ENCODE results near the gene MAPKBP1. TPM values are rescaled to one million over a fixed set of nuclear protein-coding genes. Genes with fewer than 3 reads are reported as not detected.

The MAPKBP1 gene
- total RNA-seq, 1 experiment from 2014 or later = 9.9 TPM

- Mint-ChIP-seq H3K4me1 (ENCODE audit: low read depth, unreplicated experiment) (no peaks in the 10 kb centered on the region), H3K36me3 (ENCODE audit: insufficient read depth, unreplicated experiment) (no peaks in the 10 kb centered on the region), H3K27me3 (ENCODE audit: unreplicated experiment) (no peaks in the 10 kb centered on the region), H3K27ac (ENCODE audit: unreplicated experiment) (no peak overlapping the region), H3K4me3 (ENCODE audit: low read depth, unreplicated experiment) (no peak overlapping the region), H3K9me3 (ENCODE audit: low read depth, unreplicated experiment) (no peaks in the 10 kb centered on the region)
- CTCF ChIA-PET = no interaction called here
- no peak for DNase-seq
- intact Hi-C loops (cut with micrococcal nuclease; ENCODE audit: unreplicated experiment) = loop anchor here (10.0 kb wide), 1 partner anchor 87 kb away; no protein-coding TSS in a partner anchor
- no TSS peak for BruUV-seq (replicated peaks)
- TF ChIP-seq CTCF (IDR thresholded peaks at IDR 0.05; ENCODE audit: unreplicated experiment) = no peak
These were observed 43.5 kb downstream of the MAPKBP1 start for GRCh38 chr15:41817781-41818180.

- no peak for TF ChIP-seq CTCF (IDR thresholded peaks at IDR 0.05; ENCODE audit: unreplicated experiment)
- Mint-ChIP-seq H3K27ac (ENCODE audit: unreplicated experiment) (no peak overlapping the region), H3K4me1 (ENCODE audit: low read depth, unreplicated experiment) (no peaks in the 10 kb centered on the region), H3K9me3 (ENCODE audit: low read depth, unreplicated experiment) (no peaks in the 10 kb centered on the region), H3K4me3 (ENCODE audit: low read depth, unreplicated experiment) (no peak overlapping the region), H3K36me3 (ENCODE audit: insufficient read depth, unreplicated experiment) (no peaks in the 10 kb centered on the region), H3K27me3 (ENCODE audit: unreplicated experiment) (no peaks in the 10 kb centered on the region)
- intact Hi-C loops (cut with micrococcal nuclease; ENCODE audit: unreplicated experiment) = loop anchor here (10.0 kb wide), 1 partner anchor 85 kb away; no protein-coding TSS in a partner anchor
- BruUV-seq (replicated peaks) = no TSS peak
- DNase-seq = no peak
- CTCF ChIA-PET = interaction anchor here (0.6 to 1.0 kb wide), 2 partner anchors 18 to 20 kb away, joined by 3 to 6 read pairs; no protein-coding TSS in a partner anchor
These were observed 45.3 kb downstream of the MAPKBP1 start for GRCh38 chr15:41819455-41820050.

- no peaks in the 10 kb centered on the region for H3K27me3 Mint-ChIP-seq (ENCODE audit: unreplicated experiment)
- no peak for TF ChIP-seq CTCF (IDR thresholded peaks at IDR 0.05; ENCODE audit: unreplicated experiment)
- no peaks in the 10 kb centered on the region for H3K36me3 Mint-ChIP-seq (ENCODE audit: insufficient read depth, unreplicated experiment)
- H3K9me3 Mint-ChIP-seq (ENCODE audit: low read depth, unreplicated experiment) = no peaks in the 10 kb centered on the region
- H3K4me1 Mint-ChIP-seq (ENCODE audit: low read depth, unreplicated experiment) = no peaks in the 10 kb centered on the region
- CTCF ChIA-PET = interaction anchor here (0.5 to 1.0 kb wide), 2 partner anchors 10 to 48 kb away, joined by 3 read pairs; no protein-coding TSS in a partner anchor
- BruUV-seq (replicated peaks) = no TSS peak
- H3K27ac Mint-ChIP-seq (ENCODE audit: unreplicated experiment) = no peak overlapping the region
- intact Hi-C loops (cut with micrococcal nuclease; ENCODE audit: unreplicated experiment) = no loop called here
- no peak for DNase-seq
- H3K4me3 Mint-ChIP-seq (ENCODE audit: low read depth, unreplicated experiment) = no peak overlapping the region
These were observed 46.6 kb downstream of the MAPKBP1 start for GRCh38 chr15:41820791-41821423.

- H3K4me3 Mint-ChIP-seq (ENCODE audit: low read depth, unreplicated experiment) = no peak overlapping the region
- H3K4me1 Mint-ChIP-seq (ENCODE audit: low read depth, unreplicated experiment) = no peaks in the 10 kb centered on the region
- DNase-seq = no peak
- no peak for TF ChIP-seq CTCF (IDR thresholded peaks at IDR 0.05; ENCODE audit: unreplicated experiment)
- no peaks in the 10 kb centered on the region for H3K36me3 Mint-ChIP-seq (ENCODE audit: insufficient read depth, unreplicated experiment)
- H3K9me3 Mint-ChIP-seq (ENCODE audit: low read depth, unreplicated experiment) = no peaks in the 10 kb centered on the region
- CTCF ChIA-PET = interaction anchor here (0.5 to 1.0 kb wide), 2 partner anchors 11 to 49 kb away, joined by 3 read pairs; no protein-coding TSS in a partner anchor
- H3K27ac Mint-ChIP-seq (ENCODE audit: unreplicated experiment) = no peak overlapping the region
- BruUV-seq (replicated peaks) = no TSS peak
- no peaks in the 10 kb centered on the region for H3K27me3 Mint-ChIP-seq (ENCODE audit: unreplicated experiment)
- intact Hi-C loops (cut with micrococcal nuclease; ENCODE audit: unreplicated experiment) = no loop called here
These were observed 47.5 kb downstream of the MAPKBP1 start for GRCh38 chr15:41821831-41822230.

Data from Calu3 (cell line).